GM18520 (cell line): Measurements from ENCODE around the gene RPL12.

ENCODE experiments used
- ATAC-seq: cut with Tn5 transposase; IDR thresholded peaks from one replicate; pipeline ENCODE4 v1.9.1; 2021; ENCODE audit not compliant: unreplicated experiment

Gene RPL12

GRCh38 chr9:127450830-127451607, at the start of gene RPL12, which contains the start of gene LRSAM1:
Gene RPL12, minus strand, starts transcription at chr9:127451406. Its CDS starts 89 bp downstream, at chr9:127451317.
Gene LRSAM1, plus strand, starts transcription at chr9:127451510. Its CDS starts 3,018 bp downstream, at chr9:127454528.
- ATAC-seq, result peak; percentile 36

- ATAC-seq, result no peak
Measured at GRCh38 chr9:127500862-127501261, 49.7 kb upstream of the RPL12 start.

- no peak for ATAC-seq
Measured at GRCh38 chr9:127500399-127500798, 49.2 kb upstream of the RPL12 start.

- no peak for ATAC-seq
Measured at GRCh38 chr9:127498298-127498697, 47.1 kb upstream of the RPL12 start.

- no peak for ATAC-seq
Measured at GRCh38 chr9:127497656-127498290, 46.6 kb upstream of the RPL12 start.

GRCh38 chr9:127496974-127497373, 45.8 kb upstream of the RPL12 start:
- no peak for ATAC-seq

GRCh38 chr9:127495884-127496555, 44.8 kb upstream of the RPL12 start:
- no peak for ATAC-seq

GRCh38 chr9:127494304-127494702, 43.1 kb upstream of the RPL12 start:
- ATAC-seq, result no peak

GRCh38 chr9:127493592-127494303, 42.5 kb upstream of the RPL12 start:
- ATAC-seq, result no peak

- no peak for ATAC-seq
Measured at GRCh38 chr9:127492616-127493015, 41.4 kb upstream of the RPL12 start.

GRCh38 chr9:127491516-127491915, 40.3 kb upstream of the RPL12 start:
- no peak for ATAC-seq

GRCh38 chr9:127490535-127491230, 39.5 kb upstream of the RPL12 start:
- no peak for ATAC-seq

- ATAC-seq, result no peak
Measured at GRCh38 chr9:127489471-127490115, 38.4 kb upstream of the RPL12 start.

- ATAC-seq, result no peak
Measured at GRCh38 chr9:127488946-127489345, 37.7 kb upstream of the RPL12 start.

GRCh38 chr9:127485995-127486394, 34.8 kb upstream of the RPL12 start:
- no peak for ATAC-seq

- ATAC-seq, result no peak
Measured at GRCh38 chr9:127482662-127483061, 31.5 kb upstream of the RPL12 start.

- no peak for ATAC-seq
Measured at GRCh38 chr9:127479507-127480081, 28.4 kb upstream of the RPL12 start.

GRCh38 chr9:127474592-127474991, 23.4 kb upstream of the RPL12 start:
- ATAC-seq, result no peak

- ATAC-seq, result no peak
Measured at GRCh38 chr9:127473932-127474331, 22.7 kb upstream of the RPL12 start.

GRCh38 chr9:127473501-127473900, 22.3 kb upstream of the RPL12 start:
- ATAC-seq, result no peak
